GM20000 (cell line): Measurements from ENCODE around the gene GNL3.

Source experiments
- DNase-seq: peaks from one replicate; pipeline ENCODE4 v3.0.0; 2012; ENCODE audit warnings: low spot score
- TF ChIP-seq, protein P1 (sequence below): IDR thresholded peaks from 2 replicates; pipeline ENCODE4 v1.5.1; 2012; ENCODE audit warnings: mild to moderate bottlenecking, control low read depth; ENCODE audit errors: extremely low read depth, missing control alignments

GNL3 gene, protein sequence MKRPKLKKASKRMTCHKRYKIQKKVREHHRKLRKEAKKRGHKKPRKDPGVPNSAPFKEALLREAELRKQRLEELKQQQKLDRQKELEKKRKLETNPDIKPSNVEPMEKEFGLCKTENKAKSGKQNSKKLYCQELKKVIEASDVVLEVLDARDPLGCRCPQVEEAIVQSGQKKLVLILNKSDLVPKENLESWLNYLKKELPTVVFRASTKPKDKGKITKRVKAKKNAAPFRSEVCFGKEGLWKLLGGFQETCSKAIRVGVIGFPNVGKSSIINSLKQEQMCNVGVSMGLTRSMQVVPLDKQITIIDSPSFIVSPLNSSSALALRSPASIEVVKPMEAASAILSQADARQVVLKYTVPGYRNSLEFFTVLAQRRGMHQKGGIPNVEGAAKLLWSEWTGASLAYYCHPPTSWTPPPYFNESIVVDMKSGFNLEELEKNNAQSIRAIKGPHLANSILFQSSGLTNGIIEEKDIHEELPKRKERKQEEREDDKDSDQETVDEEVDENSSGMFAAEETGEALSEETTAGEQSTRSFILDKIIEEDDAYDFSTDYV

DNA sequence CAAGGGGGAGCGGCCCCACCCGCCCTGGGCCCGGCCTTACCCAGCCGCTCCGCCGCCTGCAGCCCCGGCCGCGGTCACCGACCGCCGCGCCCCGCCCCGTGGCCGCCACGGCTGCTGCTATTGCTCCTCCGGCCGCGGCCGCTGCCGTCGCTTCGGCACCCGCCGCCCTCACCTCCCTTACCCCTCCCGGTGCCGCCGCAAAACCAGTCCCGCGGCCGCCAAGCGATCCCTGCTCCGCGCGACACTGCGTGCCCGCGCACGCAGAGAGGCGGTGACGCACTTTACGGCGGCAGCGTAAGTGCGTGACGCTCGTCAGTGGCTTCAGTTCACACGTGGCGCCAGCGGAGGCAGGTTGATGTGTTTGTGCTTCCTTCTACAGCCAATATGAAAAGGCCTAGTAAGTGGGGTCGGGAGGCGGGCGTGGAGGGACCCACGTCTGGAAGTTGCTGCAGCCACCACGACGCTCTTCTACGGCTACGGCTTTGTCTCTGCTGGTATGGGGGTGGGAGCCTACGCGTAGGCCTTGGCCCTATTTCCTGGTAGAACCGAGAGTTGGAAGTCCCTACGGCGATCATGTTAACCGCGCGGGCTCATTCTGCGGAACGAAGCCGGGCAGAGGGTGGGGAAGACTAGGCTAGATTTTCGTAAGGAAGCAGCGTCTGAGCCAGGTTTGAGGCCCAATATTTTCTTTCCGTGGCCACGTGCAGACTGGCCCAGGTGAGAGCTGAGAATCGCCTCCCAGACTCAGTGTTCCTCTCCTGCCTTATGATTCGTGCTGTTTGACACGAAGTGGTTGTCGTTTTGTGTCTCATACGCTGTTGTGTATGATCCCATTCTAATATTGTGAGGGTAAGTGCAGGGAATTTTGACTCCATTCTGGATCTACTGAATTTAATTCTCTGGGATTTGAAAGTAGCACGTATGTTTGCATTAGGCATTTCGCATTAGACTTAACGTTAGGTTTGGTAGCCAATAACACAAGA is at the start of gene GNL3, which contains the start of gene PBRM1:
TSS of gene GNL3 (plus strand) at position 324 of the 983 bp plus-strand sequence. CDS start at position 385, 61 bp downstream.
TSS of gene PBRM1 (minus strand) at position 205 of the 983 bp plus-strand sequence.
- DNase-seq, result peak; percentile 94
- TF ChIP-seq, protein P1, sequence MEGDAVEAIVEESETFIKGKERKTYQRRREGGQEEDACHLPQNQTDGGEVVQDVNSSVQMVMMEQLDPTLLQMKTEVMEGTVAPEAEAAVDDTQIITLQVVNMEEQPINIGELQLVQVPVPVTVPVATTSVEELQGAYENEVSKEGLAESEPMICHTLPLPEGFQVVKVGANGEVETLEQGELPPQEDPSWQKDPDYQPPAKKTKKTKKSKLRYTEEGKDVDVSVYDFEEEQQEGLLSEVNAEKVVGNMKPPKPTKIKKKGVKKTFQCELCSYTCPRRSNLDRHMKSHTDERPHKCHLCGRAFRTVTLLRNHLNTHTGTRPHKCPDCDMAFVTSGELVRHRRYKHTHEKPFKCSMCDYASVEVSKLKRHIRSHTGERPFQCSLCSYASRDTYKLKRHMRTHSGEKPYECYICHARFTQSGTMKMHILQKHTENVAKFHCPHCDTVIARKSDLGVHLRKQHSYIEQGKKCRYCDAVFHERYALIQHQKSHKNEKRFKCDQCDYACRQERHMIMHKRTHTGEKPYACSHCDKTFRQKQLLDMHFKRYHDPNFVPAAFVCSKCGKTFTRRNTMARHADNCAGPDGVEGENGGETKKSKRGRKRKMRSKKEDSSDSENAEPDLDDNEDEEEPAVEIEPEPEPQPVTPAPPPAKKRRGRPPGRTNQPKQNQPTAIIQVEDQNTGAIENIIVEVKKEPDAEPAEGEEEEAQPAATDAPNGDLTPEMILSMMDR, result no peak

DNA sequence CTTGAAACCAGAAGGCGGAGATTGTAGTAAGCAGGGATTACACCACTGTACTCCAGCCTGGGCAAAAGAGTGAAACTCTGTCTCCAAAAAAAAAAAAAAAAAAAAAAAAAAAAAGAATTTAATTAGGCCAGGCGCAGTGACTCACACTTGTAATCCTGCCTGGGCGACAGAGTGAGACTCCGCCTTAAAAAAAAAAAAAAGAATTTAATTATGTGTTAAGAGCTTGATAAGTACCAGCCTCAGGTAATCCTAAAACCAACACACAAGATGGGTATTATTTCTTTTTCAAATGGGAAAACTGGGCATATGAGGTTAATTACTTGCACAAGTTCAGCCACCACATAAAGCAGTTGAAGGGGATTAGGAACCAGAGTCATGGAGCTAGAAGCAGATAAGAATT is 49.2 kb upstream of the GNL3 start:
- TF ChIP-seq, protein P1, result no peak
- no peak for DNase-seq

DNA sequence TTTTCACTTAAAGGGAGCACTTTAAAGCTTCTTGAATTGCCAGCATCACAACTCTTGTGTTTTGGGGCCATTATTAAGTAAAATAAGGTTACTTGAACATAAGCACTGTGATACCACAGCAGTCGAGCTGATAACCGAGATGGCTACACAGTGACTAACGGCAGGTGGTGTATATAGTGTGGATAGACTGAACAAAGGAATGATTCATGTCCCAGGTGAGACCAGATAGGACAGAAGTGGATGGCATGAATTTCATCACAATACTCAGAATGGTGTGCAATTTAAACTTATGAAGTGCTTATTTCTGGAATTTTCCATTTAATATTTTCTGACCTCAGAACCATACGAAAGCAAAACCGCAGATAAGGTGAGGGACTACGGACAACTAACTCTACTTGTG is 40.3 kb upstream of the GNL3 start:
- TF ChIP-seq, protein P1, result no peak
- DNase-seq, result no peak

DNA sequence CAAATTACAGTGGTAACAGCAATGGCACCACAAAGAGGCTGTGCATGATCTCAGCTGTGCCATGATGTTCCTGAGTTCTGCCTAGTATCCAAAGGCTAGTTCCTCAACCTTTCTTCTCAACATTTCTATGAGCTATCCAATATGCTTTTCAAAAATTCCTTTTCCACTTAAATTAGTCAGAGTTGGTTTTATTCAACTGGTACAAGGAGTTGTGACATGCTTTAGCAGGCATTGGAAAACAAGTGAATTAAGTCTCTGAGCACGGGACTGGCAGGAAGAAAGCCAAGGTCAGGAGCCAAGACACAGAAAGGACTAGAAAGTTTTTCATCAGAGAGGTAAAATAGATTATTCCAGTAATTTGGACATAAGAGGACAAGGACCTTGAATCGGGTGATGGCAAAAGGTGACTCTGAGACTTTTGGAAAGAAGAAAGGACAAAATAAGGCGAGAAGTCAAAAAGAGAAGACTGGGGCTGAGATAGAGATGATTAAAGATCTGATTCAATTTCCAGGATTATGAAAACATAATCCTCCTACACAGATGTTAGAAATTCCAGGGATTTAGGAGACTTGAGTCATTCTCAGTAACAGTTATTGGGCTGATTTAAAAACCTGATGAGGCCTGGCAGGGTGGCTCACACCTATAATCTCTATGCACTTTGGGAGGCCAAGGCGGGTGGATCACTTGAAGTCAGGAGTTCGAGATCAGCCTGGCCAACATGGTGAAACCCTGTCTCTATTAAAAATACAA is 36.2 kb upstream of the GNL3 start:
- TF ChIP-seq, protein P1, result no peak
- no peak for DNase-seq

DNA sequence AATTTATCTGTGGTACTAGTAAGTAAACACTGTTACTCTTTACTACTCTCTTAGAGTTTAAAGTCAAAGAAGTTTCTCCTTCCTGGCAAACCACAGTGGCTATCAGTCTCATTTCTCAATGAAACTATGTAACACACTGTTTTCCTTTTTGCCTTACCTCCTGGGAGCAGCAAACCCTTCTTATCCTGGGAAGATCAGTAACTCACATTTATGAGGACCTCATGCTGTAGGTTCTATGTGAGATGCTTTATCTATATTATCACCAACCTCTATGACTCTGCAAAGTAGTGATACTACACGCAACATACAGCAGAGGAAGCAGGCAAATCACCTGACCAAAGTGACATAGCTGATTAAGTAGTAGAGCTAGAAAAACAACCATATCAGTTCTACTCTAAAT is 35.4 kb upstream of the GNL3 start:
- TF ChIP-seq, protein P1, result no peak
- DNase-seq, result no peak

DNA sequence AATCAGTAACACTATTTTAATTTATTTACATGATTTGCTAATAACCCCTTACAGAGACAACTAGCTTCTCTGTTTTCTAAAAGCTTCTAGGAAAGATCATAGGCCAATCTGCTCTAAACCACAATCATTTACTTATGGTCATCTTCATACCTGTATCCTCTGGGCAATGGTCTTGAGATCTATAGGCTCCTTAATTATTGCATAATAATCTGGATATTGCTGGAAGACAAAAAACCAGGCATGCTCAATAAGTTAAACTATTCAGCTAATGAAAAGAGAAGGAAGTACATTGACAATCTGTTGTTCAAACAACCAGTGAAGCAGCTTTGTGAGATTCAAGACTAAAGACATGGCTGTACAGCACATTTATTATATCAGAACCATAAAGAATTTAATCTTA is 34.2 kb upstream of the GNL3 start:
- no peak for DNase-seq
- TF ChIP-seq, protein P1, result no peak
